SK-N-SH treated with all-trans-retinoic acid at 6 μM for 48 hours (cell line): ENCODE measurements around the gene CDH22.

Source experiments
- ATAC-seq: fragments of 200-7000 bp; cut with Tn5 transposase; 3 replicates; pipeline ENCODE4 v1.9.1; 2020; ENCODE audit warnings: mild to moderate bottlenecking, moderate library complexity
- ARNTL ChIP-seq: fragments of 450-650 bp; formaldehyde crosslinking; IDR thresholded peaks from 2 replicates; pipeline ENCODE4 v1.5.0; 2020; ENCODE audit warnings: low read depth, mild to moderate bottlenecking, moderate library complexity, borderline replicate concordance
- BACH2 ChIP-seq: fragments of 250-450 bp; sonication (Bioruptor Pico); IDR thresholded peaks from 2 replicates; pipeline ENCODE4 v1.9.0; 2021; ENCODE audit warnings: mild to moderate bottlenecking, borderline replicate concordance
- CREB5 ChIP-seq: fragments of 250-450 bp; sonication (Bioruptor Pico); IDR thresholded peaks from 2 replicates; pipeline ENCODE4 v1.5.1; 2020; ENCODE audit warnings: low read depth, mild to moderate bottlenecking, moderate library complexity
- CSDC2 ChIP-seq: fragments of 250-450 bp; sonication (Bioruptor Pico); IDR thresholded peaks from 2 replicates; pipeline ENCODE4 v1.5.0; 2020; ENCODE audit warnings: mild to moderate bottlenecking, moderate library complexity
- CSRNP3 ChIP-seq: fragments of 250-450 bp; sonication (Bioruptor Pico); IDR thresholded peaks from 2 replicates; pipeline ENCODE4 v1.5.1; 2021; ENCODE audit warnings: mild to moderate bottlenecking, moderate library complexity
- ESRRG ChIP-seq: fragments of 250-450 bp; sonication (Bioruptor Pico); IDR thresholded peaks from 2 replicates; pipeline ENCODE4 v1.6.1; 2021; ENCODE audit warnings: mild to moderate bottlenecking
- GLIS3 ChIP-seq: fragments of 250-450 bp; sonication (Bioruptor Pico); IDR thresholded peaks from 2 replicates; pipeline ENCODE4 v1.5.0; 2020; ENCODE audit warnings: mild to moderate bottlenecking, moderate library complexity
- ISL1 ChIP-seq: fragments of 250-450 bp; sonication (Bioruptor Pico); IDR thresholded peaks from 2 replicates; pipeline ENCODE4 v2.1.2; 2022; ENCODE audit warnings: mild to moderate bottlenecking, moderate library complexity
- OSR1 ChIP-seq: fragments of 250-450 bp; sonication (Bioruptor Pico); IDR thresholded peaks from 2 replicates; pipeline ENCODE4 v1.8.0; 2022; ENCODE audit warnings: moderate library complexity, mild to moderate bottlenecking, inconsistent platforms
- PATZ1 ChIP-seq: fragments of 250-450 bp; sonication (Bioruptor Pico); IDR thresholded peaks from 2 replicates; pipeline ENCODE4 v1.8.0; 2020; ENCODE audit warnings: mild to moderate bottlenecking, moderate library complexity, borderline replicate concordance
- POU6F1 ChIP-seq: fragments of 250-450 bp; sonication (Bioruptor Pico); IDR thresholded peaks from 2 replicates; pipeline ENCODE4 v1.8.0; 2021; ENCODE audit warnings: low read depth, mild to moderate bottlenecking, moderate library complexity, borderline replicate concordance
- PPARA ChIP-seq: fragments of 250-450 bp; sonication (Bioruptor Pico); IDR thresholded peaks from 2 replicates; pipeline ENCODE4 v1.5.0; 2020; ENCODE audit warnings: mild to moderate bottlenecking, borderline replicate concordance
- RARB ChIP-seq: fragments of 250-450 bp; sonication (Bioruptor Pico); IDR thresholded peaks from 2 replicates; pipeline ENCODE4 v1.8.0; 2021; ENCODE audit warnings: mild to moderate bottlenecking, moderate library complexity
- TCF4 ChIP-seq: fragments of 250-450 bp; sonication (Bioruptor Pico); IDR thresholded peaks from 2 replicates; pipeline ENCODE4 v1.8.0; 2021; ENCODE audit warnings: mild to moderate bottlenecking, moderate library complexity, borderline replicate concordance
- TOX ChIP-seq: fragments of 250-450 bp; sonication (Bioruptor Pico); IDR thresholded peaks from 2 replicates; pipeline ENCODE4 v1.8.0; 2021; ENCODE audit warnings: mild to moderate bottlenecking, moderate library complexity, borderline replicate concordance
- TSHZ2 ChIP-seq: fragments of 250-450 bp; sonication (Bioruptor Pico); IDR thresholded peaks from 2 replicates; pipeline ENCODE4 v1.5.0; 2020; ENCODE audit warnings: mild to moderate bottlenecking, moderate library complexity
- ZC3H10 ChIP-seq: fragments of 250-450 bp; sonication (Bioruptor Pico); IDR thresholded peaks from 2 replicates; pipeline ENCODE4 v1.5.1; 2021; ENCODE audit warnings: mild to moderate bottlenecking, moderate library complexity
- ZFP3 ChIP-seq: fragments of 250-450 bp; sonication (Bioruptor Pico); IDR thresholded peaks from 2 replicates; pipeline ENCODE4 v1.5.0; 2020; ENCODE audit warnings: mild to moderate bottlenecking, moderate library complexity
- ZFP30 ChIP-seq: fragments of 450-650 bp; formaldehyde crosslinking; IDR thresholded peaks from 2 replicates; pipeline ENCODE4 v1.5.0; 2022; ENCODE audit warnings: mild to moderate bottlenecking, moderate library complexity
- ZNF565 ChIP-seq: fragments of 450-650 bp; formaldehyde crosslinking; conservative IDR thresholded peaks from 2 replicates; pipeline ENCODE4 v1.5.0; 2020; ENCODE audit warnings: low read depth, mild to moderate bottlenecking, moderate library complexity
- ZNF70 ChIP-seq: fragments of 450-650 bp; formaldehyde crosslinking; IDR thresholded peaks from 2 replicates; pipeline ENCODE4 v1.5.0; 2020; ENCODE audit warnings: mild to moderate bottlenecking, moderate library complexity
- ZNF8 ChIP-seq: fragments of 450-650 bp; formaldehyde crosslinking; IDR thresholded peaks from 2 replicates; pipeline ENCODE4 v1.5.0; 2020; ENCODE audit warnings: mild to moderate bottlenecking, moderate library complexity

Gene CDH22

GRCh38 chr20:46342451-46343347 is 34.4 kb upstream of the CDH22 start:
- no peak for ATAC-seq
- TF ChIP-seq ISL1 (CRISPR knock-in tag) (no peak), ZC3H10 (CRISPR knock-in tag) (no peak)
- TF ChIP-seq, all 23 proteins: peak for 0

- ATAC-seq, result no peak
- TF ChIP-seq ZC3H10 (CRISPR knock-in tag) (no peak), OSR1 (CRISPR knock-in tag) (no peak), ZNF70 (CRISPR knock-in tag) (no peak), ZNF565 (CRISPR knock-in tag) (no peak), ARNTL (CRISPR knock-in tag) (no peak), ZNF8 (CRISPR knock-in tag) (no peak), TOX (CRISPR knock-in tag) (no peak), CSRNP3 (no peak), POU6F1 (CRISPR knock-in tag) (no peak), ZFP30 (CRISPR knock-in tag) (no peak), RARB (no peak), CREB5 (CRISPR knock-in tag) (no peak), ESRRG (CRISPR knock-in tag) (no peak), PPARA (CRISPR knock-in tag) (no peak), CSDC2 (no peak), ZFP3 (no peak), ISL1 (CRISPR knock-in tag) (no peak)
- TF ChIP-seq, all 23 proteins: peak for 0
Measured at GRCh38 chr20:46342010-46342378, 33.7 kb upstream of the CDH22 start.

GRCh38 chr20:46341074-46342009 is 33.0 kb upstream of the CDH22 start:
- no peak for ATAC-seq
- TF ChIP-seq RARB, result no peak
- TF ChIP-seq PPARA (CRISPR knock-in tag), result no peak
- TF ChIP-seq TSHZ2, result no peak
- TF ChIP-seq POU6F1 (CRISPR knock-in tag), result no peak
- no peak for TF ChIP-seq BACH2 (CRISPR knock-in tag)
- no peak for TF ChIP-seq TOX (CRISPR knock-in tag)
- no peak for TF ChIP-seq ZNF70 (CRISPR knock-in tag)
- no peak for TF ChIP-seq TCF4 (CRISPR knock-in tag)
- TF ChIP-seq ESRRG (CRISPR knock-in tag), result no peak
- no peak for TF ChIP-seq ISL1 (CRISPR knock-in tag)
- TF ChIP-seq OSR1 (CRISPR knock-in tag), result no peak
- no peak for TF ChIP-seq ZC3H10 (CRISPR knock-in tag)
- TF ChIP-seq ZNF565 (CRISPR knock-in tag), result no peak
- TF ChIP-seq ZFP30 (CRISPR knock-in tag), result no peak
- no peak for TF ChIP-seq PATZ1 (CRISPR knock-in tag)
- TF ChIP-seq GLIS3 (CRISPR knock-in tag), result no peak
